ENCODE data around the gene TGFBR3. TPM values are rescaled to one million over a fixed set of nuclear protein-coding genes. Genes with fewer than 3 reads are reported as not detected.

Gene TGFBR3
- polyA plus RNA-seq, 1 donor (not counting 4 experiments of a cell fraction or from before 2014, with no cell fraction given), result 1.2 TPM

DNA sequence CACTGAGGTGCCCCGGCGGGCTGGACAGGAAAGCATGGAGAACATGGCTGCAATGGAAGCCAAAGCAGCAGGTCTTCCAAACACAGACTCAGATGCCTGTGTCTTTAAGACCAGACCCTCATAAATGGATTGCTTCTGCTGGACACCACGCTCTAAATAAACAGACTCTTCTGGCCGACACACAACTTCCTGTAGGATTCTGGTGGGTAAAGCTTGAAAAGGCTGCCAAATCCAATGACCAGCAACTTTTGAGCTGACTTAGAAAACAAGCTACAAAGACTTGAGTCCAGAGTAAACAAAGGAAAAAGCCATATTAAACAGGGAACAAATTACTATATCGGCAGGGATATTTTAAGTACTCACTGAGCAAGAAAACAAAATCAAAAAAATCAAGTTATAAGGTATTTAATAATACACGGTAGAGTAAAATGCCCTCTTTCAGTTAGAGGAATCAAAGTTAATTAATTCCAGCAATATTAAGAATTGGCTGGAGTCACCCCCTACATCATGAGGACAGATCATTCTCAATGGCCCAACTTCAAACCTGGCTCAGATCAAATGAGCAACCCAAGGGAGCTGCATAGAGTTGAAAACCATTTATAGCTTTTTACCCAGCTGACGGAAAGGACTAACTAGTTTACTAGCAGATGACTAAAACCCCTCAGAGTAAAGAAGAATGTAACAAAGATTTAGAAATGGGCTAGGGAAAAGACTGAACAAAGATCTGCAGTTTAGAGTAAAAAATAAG, 102.4 kb downstream of the TGFBR3 start:
- TF ChIP-seq, protein P1, sequence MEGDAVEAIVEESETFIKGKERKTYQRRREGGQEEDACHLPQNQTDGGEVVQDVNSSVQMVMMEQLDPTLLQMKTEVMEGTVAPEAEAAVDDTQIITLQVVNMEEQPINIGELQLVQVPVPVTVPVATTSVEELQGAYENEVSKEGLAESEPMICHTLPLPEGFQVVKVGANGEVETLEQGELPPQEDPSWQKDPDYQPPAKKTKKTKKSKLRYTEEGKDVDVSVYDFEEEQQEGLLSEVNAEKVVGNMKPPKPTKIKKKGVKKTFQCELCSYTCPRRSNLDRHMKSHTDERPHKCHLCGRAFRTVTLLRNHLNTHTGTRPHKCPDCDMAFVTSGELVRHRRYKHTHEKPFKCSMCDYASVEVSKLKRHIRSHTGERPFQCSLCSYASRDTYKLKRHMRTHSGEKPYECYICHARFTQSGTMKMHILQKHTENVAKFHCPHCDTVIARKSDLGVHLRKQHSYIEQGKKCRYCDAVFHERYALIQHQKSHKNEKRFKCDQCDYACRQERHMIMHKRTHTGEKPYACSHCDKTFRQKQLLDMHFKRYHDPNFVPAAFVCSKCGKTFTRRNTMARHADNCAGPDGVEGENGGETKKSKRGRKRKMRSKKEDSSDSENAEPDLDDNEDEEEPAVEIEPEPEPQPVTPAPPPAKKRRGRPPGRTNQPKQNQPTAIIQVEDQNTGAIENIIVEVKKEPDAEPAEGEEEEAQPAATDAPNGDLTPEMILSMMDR (optimal IDR thresholded peaks at IDR 0.05 in 1 of 3, IDR thresholded peaks at IDR 0.05 in 1 of 3, conservative IDR thresholded peaks at IDR 0.05 in 1 of 3; ENCODE audit: extremely low read depth in 1 of 3, insufficient read depth in 2 of 3, low read length in 3 of 3), result no peak
- no peak for TF ChIP-seq EZH2 (IDR thresholded peaks at IDR 0.05; ENCODE audit: low read length)
- Histone ChIP-seq H3K4me2 (ENCODE audit: control insufficient read depth, extremely low read depth, insufficient read depth, low read depth, low read length) (no peak overlapping the region), H3K36me3 (ENCODE audit: control insufficient read depth in 2 of 2, extremely low read depth in 1 of 2, insufficient read depth in 2 of 2, low read length in 2 of 2) (no peaks in the 10 kb centered on the region), H2AFZ (ENCODE audit: control insufficient read depth, low read length) (no peak overlapping the region), H3K79me2 (ENCODE audit: control insufficient read depth, insufficient read depth, low read length) (no peaks in the 10 kb centered on the region), H3K4me1 (ENCODE audit: control insufficient read depth, extremely low read depth, insufficient read depth, low read length) (peaks cover 3% of the 10 kb centered on the region), H3K27me3 (ENCODE audit: control insufficient read depth, extremely low read depth, insufficient read depth, low read length) (peaks cover 6% of the 10 kb centered on the region), H3K9me3 (ENCODE audit: control insufficient read depth, low read depth, low read length) (no peaks in the 10 kb centered on the region), H3K9ac (ENCODE audit: control insufficient read depth, extremely low read depth, insufficient read depth, low read length) (no peak overlapping the region), H4K20me1 (ENCODE audit: control insufficient read depth, extremely low read depth, insufficient read depth, low read length) (no peaks in the 10 kb centered on the region), H3K27ac (ENCODE audit: control insufficient read depth, insufficient read depth, low read length) (no peak overlapping the region), H3K4me3 (ENCODE audit: control insufficient read depth in 2 of 3, extremely low read depth in 1 of 3, insufficient read depth in 2 of 3, low read depth in 1 of 3, low read length in 3 of 3) (no peak overlapping the region), H3K9me1 (ENCODE audit: control insufficient read depth, extremely low read depth, insufficient read depth, low read length) (no peaks in the 10 kb centered on the region)
- dilution Hi-C loops (cut with MboI; ENCODE audit: extremely low pct_ligation_motif_present, low sequenced_read_pairs), result no loop called here
- FAIRE-seq, result no peak
- no peak for DNase-seq (ENCODE audit: low read depth, low spot score)

DNA sequence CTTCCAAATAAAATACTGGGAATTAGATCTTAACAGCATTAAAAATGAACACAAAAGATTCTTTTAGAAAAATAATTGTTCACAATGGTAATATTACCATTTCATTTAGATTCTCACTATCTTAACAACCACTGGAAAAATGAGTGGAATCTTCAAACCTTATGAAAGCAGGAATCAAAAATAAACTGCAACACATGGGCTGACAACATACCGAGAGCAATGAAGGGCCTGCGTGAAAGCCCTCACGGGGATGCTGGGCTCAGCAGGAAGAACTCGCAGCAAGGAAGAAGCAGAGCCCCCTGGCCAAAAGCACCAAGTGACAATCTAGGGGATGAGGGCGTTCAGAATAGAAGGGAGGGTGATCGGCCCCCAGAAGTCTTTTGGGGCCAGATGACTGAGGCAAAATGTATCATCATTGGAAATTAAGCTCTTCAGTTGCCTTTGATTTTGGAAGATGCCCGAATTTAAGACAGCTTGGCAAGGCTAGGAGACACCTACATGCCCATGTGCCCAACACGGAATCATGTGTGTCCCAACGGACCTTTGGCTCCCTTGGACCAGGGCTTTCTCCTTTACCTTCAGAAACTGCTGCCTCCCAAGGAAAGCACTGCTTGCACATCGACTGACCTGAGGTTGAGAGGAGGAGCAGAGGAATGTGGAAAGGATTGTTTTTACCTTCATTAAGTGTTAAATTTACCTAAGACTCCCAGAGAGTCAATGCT, 103.9 kb downstream of the TGFBR3 start:
- Histone ChIP-seq H3K27ac (ENCODE audit: control insufficient read depth, insufficient read depth, low read length) (no peak overlapping the region), H2AFZ (ENCODE audit: control insufficient read depth, low read length) (no peak overlapping the region), H3K4me1 (ENCODE audit: control insufficient read depth, extremely low read depth, insufficient read depth, low read length) (peaks cover 3% of the 10 kb centered on the region), H3K36me3 (ENCODE audit: control insufficient read depth in 2 of 2, extremely low read depth in 1 of 2, insufficient read depth in 2 of 2, low read length in 2 of 2) (no peaks in the 10 kb centered on the region), H3K9me3 (ENCODE audit: control insufficient read depth, low read depth, low read length) (no peaks in the 10 kb centered on the region), H4K20me1 (ENCODE audit: control insufficient read depth, extremely low read depth, insufficient read depth, low read length) (no peaks in the 10 kb centered on the region), H3K4me2 (ENCODE audit: control insufficient read depth, extremely low read depth, insufficient read depth, low read depth, low read length) (no peak overlapping the region), H3K9me1 (ENCODE audit: control insufficient read depth, extremely low read depth, insufficient read depth, low read length) (no peaks in the 10 kb centered on the region), H3K79me2 (ENCODE audit: control insufficient read depth, insufficient read depth, low read length) (no peaks in the 10 kb centered on the region), H3K27me3 (ENCODE audit: control insufficient read depth, extremely low read depth, insufficient read depth, low read length) (no peaks in the 10 kb centered on the region), H3K4me3 (ENCODE audit: control insufficient read depth in 2 of 3, extremely low read depth in 1 of 3, insufficient read depth in 2 of 3, low read depth in 1 of 3, low read length in 3 of 3) (no peak overlapping the region), H3K9ac (ENCODE audit: control insufficient read depth, extremely low read depth, insufficient read depth, low read length) (no peak overlapping the region)
- no peak for TF ChIP-seq EZH2 (IDR thresholded peaks at IDR 0.05; ENCODE audit: low read length)
- TF ChIP-seq, protein P1 (optimal IDR thresholded peaks at IDR 0.05 in 1 of 3, IDR thresholded peaks at IDR 0.05 in 1 of 3, conservative IDR thresholded peaks at IDR 0.05 in 1 of 3; ENCODE audit: extremely low read depth in 1 of 3, insufficient read depth in 2 of 3, low read length in 3 of 3), result no peak
- dilution Hi-C loops (cut with MboI; ENCODE audit: extremely low pct_ligation_motif_present, low sequenced_read_pairs), result no loop called here
- FAIRE-seq, result no peak
- DNase-seq (ENCODE audit: low read depth, low spot score), result no peak

Measured in keratinocyte (primary cell).